HL-60 (cell line): Measurements from ENCODE around the gene RSAD2.

Experiments used
- DNase-seq, 2 experiments: peaks; one replicate each; pipeline ENCODE4 v3.0.0-alpha.2; 2010 to 2020; ENCODE audit warnings: low read depth in 1 of 2, low spot score in 1 of 2
- H3K27ac ChIP-seq: fragments of 250-450 bp; sonication (Bioruptor Pico); replicated peaks from 2 replicates; pipeline ENCODE4 v1.5.1; 2020; ENCODE audit warnings: mild to moderate bottlenecking, moderate library complexity
- H3K27me3 ChIP-seq: fragments of 250-450 bp; sonication (Bioruptor Pico); 2 replicates; pipeline ENCODE4 v1.5.1; 2021; ENCODE audit warnings: mild to moderate bottlenecking, moderate library complexity; ENCODE audit not compliant: insufficient read depth, poor library complexity, severe bottlenecking
- H3K4me3 ChIP-seq: replicated peaks from 2 replicates; pipeline ENCODE4 v1.5.1; 2011; ENCODE audit warnings: mild to moderate bottlenecking, control low read depth, low read length; ENCODE audit not compliant: insufficient read depth
- GABPA ChIP-seq: IDR thresholded peaks from 2 replicates; pipeline ENCODE4 v1.6.1; 2012; ENCODE audit warnings: low read depth
- POLR2AphosphoS5 ChIP-seq: IDR thresholded peaks from 2 replicates; pipeline ENCODE4 v1.6.1; 2012; ENCODE audit warnings: low read depth
- SPI1 ChIP-seq: IDR thresholded peaks from 2 replicates; pipeline ENCODE4 v1.6.1; 2012; ENCODE audit warnings: low read depth, mild to moderate bottlenecking, borderline replicate concordance
- TF ChIP-seq, protein P1 (sequence below): IDR thresholded peaks from 2 replicates; pipeline ENCODE4 v1.6.1; 2012; ENCODE audit warnings: low read depth; ENCODE audit not compliant: insufficient replicate concordance
- TF ChIP-seq, protein P2 (sequence below): IDR thresholded peaks from one replicate; pipeline ENCODE4 v1.5.1; 2011; ENCODE audit warnings: low read length, control low read depth, inconsistent platforms; ENCODE audit not compliant: insufficient read depth

RSAD2 gene

DNA sequence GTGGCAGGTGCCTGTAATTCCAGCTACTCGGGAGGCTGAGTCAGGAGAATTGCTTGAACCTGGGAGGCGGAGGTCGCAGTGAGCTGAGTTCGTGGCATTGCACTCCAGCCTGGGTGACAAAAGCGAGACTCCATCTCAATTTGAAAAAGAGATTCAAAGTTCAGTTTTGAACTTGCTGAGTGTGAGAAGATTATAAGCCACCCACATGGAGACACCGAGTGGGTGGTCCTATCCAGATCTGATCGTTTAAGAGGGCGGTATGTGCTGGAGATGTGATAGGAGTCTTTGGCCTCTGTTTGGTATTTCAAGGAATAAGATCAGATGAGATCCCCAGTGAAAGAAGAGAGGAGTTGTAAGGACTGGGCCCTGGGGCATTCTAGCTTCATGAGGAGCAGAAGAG lies 65.3 kb downstream of the RSAD2 start:
- TF ChIP-seq POLR2AphosphoS5, result no peak
- TF ChIP-seq, protein P1, sequence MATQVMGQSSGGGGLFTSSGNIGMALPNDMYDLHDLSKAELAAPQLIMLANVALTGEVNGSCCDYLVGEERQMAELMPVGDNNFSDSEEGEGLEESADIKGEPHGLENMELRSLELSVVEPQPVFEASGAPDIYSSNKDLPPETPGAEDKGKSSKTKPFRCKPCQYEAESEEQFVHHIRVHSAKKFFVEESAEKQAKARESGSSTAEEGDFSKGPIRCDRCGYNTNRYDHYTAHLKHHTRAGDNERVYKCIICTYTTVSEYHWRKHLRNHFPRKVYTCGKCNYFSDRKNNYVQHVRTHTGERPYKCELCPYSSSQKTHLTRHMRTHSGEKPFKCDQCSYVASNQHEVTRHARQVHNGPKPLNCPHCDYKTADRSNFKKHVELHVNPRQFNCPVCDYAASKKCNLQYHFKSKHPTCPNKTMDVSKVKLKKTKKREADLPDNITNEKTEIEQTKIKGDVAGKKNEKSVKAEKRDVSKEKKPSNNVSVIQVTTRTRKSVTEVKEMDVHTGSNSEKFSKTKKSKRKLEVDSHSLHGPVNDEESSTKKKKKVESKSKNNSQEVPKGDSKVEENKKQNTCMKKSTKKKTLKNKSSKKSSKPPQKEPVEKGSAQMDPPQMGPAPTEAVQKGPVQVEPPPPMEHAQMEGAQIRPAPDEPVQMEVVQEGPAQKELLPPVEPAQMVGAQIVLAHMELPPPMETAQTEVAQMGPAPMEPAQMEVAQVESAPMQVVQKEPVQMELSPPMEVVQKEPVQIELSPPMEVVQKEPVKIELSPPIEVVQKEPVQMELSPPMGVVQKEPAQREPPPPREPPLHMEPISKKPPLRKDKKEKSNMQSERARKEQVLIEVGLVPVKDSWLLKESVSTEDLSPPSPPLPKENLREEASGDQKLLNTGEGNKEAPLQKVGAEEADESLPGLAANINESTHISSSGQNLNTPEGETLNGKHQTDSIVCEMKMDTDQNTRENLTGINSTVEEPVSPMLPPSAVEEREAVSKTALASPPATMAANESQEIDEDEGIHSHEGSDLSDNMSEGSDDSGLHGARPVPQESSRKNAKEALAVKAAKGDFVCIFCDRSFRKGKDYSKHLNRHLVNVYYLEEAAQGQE, result no peak
- TF ChIP-seq, protein P2, sequence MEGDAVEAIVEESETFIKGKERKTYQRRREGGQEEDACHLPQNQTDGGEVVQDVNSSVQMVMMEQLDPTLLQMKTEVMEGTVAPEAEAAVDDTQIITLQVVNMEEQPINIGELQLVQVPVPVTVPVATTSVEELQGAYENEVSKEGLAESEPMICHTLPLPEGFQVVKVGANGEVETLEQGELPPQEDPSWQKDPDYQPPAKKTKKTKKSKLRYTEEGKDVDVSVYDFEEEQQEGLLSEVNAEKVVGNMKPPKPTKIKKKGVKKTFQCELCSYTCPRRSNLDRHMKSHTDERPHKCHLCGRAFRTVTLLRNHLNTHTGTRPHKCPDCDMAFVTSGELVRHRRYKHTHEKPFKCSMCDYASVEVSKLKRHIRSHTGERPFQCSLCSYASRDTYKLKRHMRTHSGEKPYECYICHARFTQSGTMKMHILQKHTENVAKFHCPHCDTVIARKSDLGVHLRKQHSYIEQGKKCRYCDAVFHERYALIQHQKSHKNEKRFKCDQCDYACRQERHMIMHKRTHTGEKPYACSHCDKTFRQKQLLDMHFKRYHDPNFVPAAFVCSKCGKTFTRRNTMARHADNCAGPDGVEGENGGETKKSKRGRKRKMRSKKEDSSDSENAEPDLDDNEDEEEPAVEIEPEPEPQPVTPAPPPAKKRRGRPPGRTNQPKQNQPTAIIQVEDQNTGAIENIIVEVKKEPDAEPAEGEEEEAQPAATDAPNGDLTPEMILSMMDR, result no peak

DNA sequence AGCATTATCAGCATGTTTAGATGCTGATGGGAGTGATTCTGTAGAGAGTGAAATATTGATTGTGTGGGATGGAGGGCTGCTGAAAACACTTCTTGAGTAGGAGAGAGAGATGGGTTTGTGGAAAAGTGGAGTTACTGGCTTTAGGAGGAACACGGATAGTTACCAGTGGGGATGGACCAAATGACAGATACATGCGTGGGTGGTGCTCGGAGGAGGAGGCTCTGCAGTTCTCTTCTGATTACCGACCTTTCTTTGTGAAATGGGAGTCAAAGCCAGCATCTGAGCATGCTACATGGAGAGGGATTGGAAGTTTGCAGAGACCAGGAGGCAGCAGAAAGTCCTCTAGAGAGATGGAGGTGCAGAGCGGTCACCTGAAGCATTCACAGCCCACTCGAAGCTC lies 65.9 kb downstream of the RSAD2 start:
- TF ChIP-seq POLR2AphosphoS5 (no peak), GABPA (no peak), SPI1 (no peak)
- TF ChIP-seq, protein P1, result no peak
- TF ChIP-seq, protein P2, result no peak
- Histone ChIP-seq H3K4me3 (no peak overlapping the region), H3K27me3 (no peaks in the 10 kb centered on the region), H3K27ac (no peak overlapping the region)
- no peak for DNase-seq

More for the DNA sequence above, 65.3 kb downstream of the RSAD2 start:
- Histone ChIP-seq H3K4me3 (no peak overlapping the region), H3K27ac (no peak overlapping the region), H3K27me3 (no peaks in the 10 kb centered on the region)
- DNase-seq, result no peak

DNA sequence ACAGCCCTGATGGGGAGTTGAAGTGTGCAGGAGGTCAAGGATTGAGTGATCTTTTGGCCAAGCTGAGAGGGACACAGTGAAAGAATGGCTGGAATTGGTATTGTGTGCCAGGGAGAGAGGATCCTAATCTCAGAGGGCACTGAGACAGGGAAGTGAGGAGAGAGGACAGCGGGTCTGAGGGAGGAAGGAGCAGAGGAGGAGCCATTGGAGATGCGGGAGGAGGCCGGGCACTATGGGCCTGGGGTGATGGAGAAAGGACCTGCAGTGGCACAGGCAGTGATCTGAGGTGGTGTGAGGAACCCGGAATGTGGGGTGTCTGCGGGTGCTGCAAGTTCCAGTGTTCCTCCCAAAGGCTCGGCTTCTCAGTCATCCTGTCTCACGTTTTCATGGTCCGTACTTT lies 66.4 kb downstream of the RSAD2 start:
- no peak for DNase-seq
- Histone ChIP-seq H3K27me3 (no peaks in the 10 kb centered on the region), H3K4me3 (no peak overlapping the region), H3K27ac (no peak overlapping the region)
- TF ChIP-seq, protein P1, result no peak
- TF ChIP-seq GABPA (no peak), POLR2AphosphoS5 (no peak), SPI1 (no peak)
- TF ChIP-seq, protein P2, result no peak
